GM18517 (cell line): Measurements from ENCODE around the gene GPR17.

Experiments used
- ATAC-seq: cut with Tn5 transposase; IDR thresholded peaks from one replicate; pipeline ENCODE4 v1.9.1; 2021; ENCODE audit warnings: mild to moderate bottlenecking, moderate library complexity; ENCODE audit not compliant: unreplicated experiment

The GPR17 gene, protein sequence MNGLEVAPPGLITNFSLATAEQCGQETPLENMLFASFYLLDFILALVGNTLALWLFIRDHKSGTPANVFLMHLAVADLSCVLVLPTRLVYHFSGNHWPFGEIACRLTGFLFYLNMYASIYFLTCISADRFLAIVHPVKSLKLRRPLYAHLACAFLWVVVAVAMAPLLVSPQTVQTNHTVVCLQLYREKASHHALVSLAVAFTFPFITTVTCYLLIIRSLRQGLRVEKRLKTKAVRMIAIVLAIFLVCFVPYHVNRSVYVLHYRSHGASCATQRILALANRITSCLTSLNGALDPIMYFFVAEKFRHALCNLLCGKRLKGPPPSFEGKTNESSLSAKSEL

DNA sequence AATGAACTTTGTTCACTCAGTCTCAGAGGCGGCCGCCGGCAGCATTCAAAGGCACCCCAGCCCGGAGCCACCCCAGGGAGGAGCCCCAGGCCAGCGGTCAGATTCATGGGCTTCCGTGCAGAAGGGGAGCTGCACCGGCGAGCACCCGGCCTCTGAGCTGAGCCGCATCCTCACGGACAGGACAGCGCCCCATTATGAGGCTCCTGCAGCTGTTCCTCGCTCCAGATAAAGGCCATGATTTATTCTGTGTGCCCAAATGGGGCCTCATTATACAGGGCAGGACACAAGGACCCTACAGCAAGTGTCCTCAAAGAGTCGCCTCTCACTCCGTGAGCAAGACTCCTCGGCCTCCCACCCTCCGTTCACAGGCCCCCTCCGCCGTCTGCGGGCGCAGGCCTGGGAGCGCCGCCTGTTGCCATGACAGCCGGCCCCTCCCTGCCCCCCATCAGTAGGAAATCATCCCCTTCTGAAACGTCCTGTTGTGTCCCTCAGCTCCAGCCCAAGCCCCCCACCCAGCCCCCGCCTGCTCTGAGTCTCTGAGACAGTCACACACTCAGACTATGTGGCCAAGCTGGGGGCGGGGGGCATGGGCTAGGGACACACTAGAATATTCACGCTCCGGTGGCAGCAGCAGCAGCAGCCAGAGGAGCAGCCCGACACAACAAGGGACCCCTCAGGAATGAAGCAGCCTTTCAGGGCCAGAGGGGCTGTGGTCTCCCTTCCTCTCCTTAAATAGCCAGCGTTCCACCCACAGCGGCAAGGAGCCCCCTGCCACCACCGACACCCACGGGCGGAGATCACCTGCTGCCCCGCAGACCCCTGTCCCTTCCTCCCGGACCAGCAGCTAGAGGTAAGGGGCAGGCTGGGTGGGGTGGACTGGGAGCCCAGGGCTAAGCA lies at the start of gene GPR17:
GPR17 (plus strand) TSS at position 759 of the 897 bp plus-strand sequence. CDS start 4,583 bp downstream, outside the sequence.
- no peak for ATAC-seq

DNA sequence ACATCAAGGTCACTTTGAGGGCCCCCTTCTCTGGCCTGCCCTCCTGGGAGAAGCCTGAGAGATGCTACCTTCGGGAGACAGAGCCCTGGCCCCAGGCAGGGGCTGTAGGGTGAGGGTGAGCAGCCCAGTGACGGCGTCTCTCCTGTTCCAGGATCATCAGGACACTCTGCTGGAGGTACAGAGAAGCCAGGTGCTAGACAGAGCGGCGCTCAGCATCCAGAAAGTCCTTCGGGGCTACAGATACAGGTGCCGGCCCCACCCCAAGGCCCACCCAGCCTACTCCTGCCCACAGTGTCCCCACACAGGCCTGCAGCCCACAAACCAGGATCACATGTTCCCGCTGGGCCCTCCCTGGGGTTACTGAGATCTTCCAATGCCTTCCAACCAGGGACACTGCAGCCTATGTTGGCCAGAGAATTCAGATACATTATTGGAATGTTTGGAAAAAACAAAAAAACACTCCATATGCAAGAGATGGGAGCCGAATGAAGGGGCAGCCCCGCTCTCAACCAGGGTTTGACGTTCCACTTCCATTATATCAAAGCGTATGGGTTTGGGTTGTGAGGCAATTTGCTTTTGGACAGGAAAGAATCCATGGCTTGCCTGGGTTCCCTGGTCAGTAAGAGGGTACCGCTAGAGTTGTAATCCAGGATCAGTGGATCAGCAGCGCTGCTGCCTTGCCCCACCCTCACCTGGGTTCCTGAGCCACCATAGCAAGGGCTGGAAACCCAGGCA lies 49.5 kb upstream of the GPR17 start:
- ATAC-seq = no peak

GRCh38 chr2:127597046-127597983 lies 48.6 kb upstream of the GPR17 start:
- no peak for ATAC-seq

DNA sequence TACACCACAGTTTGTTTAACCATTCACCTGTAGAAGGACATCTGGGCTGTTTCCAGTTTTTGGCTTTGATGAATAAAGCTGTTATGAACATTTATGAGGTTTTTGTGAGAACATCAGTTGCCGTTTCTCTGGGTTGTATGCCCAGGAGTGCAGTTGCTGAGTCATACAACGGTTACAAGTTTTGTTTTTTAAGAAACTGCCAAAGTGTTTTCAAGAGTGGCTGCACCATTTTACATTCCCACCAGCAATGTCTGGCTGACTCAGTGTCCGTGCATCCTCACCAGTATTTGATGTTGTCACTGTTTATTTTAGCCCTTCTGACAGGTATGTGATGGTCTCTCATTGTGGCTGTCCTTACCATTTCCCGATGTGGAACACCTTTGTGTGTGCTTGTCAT lies 48.0 kb upstream of the GPR17 start:
- no peak for ATAC-seq

- ATAC-seq = no peak
These were observed 47.2 kb upstream of the GPR17 start for GRCh38 chr2:127598711-127599110.

GRCh38 chr2:127599211-127599610 lies 46.7 kb upstream of the GPR17 start:
- no peak for ATAC-seq

DNA sequence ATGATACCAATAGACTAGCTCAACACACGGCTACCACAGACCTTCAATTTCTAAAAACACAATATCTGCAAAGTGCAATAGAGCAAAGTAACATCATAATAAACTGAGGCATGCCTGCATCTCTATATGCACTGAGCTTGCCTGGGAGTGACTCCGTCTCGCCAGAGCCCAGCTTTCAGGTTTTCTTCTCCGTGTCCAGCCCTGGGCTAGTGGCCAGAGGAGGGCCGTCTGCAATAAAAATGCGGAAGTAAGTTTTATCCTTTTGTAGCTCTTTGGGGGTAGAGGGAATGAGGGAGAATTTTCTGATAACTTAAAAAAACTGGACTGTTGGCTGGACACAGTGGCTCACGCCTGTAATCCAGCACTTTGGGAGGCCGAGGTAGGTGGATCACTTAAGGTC lies 41.0 kb upstream of the GPR17 start:
- no peak for ATAC-seq

- no peak for ATAC-seq
These were observed 40.2 kb upstream of the GPR17 start for GRCh38 chr2:127605691-127606263.

DNA sequence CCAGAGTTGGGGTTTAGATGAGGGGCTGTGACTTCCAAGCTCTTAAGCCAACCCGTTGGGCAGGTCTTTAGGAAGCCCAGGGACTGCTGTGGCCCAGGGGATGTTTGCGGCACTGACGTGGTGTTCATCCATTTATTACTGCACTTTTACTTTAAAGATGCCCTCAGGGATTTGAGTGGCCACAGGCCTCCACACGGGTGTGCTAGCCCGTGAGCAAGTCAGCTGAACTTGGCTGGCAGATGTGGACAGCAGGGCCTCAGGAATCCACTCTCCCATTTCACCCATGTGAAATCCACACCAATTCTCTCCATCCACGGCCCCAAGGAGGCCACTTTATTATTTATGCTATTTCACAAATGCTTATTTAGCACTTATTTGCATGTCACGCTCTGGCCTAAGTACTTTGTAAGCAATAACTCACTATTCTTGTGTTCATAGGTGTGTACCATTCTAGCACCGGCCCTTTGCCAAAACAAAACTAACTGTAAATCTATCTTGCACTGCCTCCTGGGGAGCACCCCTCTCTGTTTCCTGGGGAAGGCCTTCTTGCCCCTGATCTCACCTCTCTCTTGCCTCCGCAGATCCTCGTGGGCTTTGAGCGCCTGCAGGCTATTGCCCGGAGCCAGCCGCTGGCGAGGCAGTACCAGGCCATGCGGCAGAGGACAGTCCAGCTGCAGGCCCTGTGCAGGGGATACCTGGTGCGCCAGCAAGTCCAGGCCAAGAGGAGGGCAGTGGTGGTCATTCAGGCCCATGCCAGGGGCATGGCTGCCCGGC lies 39.1 kb upstream of the GPR17 start:
- no peak for ATAC-seq

DNA sequence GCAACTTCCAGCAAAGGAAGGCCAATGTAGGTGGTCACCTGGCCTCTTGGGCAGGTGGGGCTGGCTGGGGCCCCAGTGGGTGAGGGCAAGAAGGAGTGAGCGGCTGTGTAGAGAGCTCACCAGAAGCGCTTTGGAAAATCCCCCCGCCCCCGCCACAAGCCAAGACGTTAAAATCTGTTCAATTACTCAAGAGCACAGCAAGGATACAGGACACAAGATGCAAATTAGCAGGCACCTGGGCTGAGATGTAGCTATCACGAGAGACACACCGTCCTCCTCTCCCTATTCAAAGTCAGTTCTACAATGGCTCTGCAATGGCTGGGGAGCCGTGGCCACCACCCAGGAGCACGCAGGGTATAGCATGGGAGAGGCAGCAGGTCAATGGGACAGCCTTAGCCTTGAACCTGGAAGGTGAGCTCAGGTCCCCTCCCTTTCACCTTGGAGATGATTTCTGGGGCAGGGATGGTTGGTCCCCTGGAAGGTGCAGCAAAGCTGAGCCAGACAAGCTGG lies 38.5 kb upstream of the GPR17 start:
- ATAC-seq = no peak

DNA sequence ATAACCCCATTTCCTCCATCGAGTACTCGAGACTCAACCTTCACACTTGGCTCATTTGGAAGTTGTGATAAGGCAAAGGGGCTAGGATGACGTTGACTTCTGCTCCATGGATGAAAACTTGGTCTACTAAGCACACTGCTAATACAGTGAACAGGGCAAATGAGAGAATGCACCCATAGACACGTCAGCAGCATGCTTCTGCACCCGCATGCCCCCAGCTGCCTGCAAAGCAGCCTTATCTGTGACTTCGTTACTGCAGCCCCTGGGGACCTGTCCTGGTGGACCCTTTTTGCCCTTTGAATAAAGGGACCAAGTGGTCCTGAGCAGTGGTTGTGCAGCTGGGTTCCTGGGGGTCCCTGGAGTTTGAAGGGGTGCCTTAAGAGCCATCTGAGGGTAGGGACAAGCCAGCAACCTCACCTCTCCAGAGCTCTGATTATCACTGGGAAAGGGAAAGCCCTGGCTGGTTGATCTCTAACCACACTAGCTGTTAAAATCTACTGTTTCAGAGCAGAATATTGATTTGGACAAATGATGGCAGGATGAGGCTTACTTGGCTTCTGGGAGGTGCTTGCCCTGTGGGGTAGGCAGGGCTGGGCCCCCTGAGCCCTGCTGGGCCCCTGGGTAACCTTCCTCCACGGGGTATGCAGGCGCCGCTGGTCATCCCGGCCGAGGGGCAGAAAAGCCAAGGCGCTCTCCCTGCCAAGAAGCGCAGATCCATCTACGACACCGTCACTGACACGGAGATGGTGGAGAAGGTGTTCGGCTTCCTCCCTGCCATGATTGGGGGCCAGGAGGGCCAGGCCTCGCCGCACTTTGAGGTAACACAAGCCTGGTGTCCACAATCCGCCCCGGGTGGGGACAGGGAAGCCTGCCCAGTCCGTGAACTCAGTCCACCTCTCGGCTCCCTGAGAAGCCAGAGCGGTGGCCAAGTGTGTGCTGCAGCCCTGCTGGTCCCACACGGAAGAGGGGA lies 37.6 kb upstream of the GPR17 start:
- no peak for ATAC-seq

GRCh38 chr2:127609031-127609751 lies 36.8 kb upstream of the GPR17 start:
- ATAC-seq = no peak

DNA sequence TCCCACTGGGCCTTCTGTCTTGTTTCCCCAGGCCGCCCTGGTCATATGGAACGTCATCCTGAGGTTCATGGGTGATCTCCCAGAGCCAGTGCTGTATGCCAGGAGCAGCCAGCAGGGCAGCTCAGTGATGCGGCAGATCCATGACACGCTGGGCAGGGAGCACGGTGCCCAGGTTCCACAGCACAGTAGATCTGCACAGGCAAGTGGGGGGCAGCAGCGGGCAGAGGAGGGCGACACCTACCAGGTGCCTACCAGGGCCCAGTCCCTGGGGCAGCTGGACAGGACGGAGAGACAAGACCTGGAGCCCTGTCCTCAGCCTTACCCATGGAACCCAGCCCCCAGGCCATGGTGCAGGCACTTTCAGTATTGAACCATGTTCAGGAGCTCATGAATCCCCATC lies 36.1 kb upstream of the GPR17 start:
- no peak for ATAC-seq

- ATAC-seq = no peak
These were observed 35.4 kb upstream of the GPR17 start for GRCh38 chr2:127610561-127610960.

DNA sequence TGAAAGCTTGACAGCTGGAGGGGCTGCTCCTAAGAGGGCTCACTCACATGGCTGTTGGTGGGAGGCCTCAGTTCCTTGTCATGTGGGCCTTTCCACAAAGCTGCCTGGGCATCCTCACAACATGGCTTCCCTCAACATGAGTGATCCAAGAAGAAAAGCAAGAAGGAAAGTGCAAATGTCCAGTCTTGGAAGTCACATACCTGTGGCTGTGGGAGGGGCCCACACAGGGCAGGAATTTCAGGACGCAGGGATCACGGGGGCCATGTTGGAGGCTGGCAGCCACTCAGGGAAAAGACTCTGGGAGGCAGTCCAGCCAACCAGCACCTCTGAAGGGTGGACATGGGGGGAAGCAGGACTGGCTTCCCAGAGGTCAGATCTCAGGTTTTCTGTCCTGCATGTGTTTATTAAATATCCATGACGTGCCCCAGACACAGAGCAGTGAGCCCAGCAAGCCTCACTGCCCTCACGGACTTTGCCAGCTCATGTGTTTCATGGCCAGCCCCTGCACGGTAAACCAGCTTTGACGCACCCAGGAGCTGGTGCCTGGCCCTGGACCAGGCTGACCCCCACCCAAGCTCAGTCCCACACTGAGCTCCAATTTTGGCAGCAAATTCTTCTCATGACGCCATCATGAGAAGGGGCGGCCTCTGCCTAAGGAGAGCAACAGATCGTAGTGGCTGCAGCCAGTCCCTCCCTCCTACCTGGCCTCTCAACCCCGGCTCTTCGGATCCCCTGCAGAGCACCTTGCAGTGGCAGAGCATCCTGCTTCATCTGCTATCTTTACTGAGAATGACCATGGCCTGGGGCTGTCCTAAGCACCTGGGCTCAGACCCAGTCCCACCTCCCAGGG lies 34.7 kb upstream of the GPR17 start:
- no peak for ATAC-seq

GRCh38 chr2:127612111-127612822 lies 33.7 kb upstream of the GPR17 start:
- no peak for ATAC-seq
